ENCODE results near the gene CD79B. TPM values are rescaled to one million over a fixed set of nuclear protein-coding genes. Genes with fewer than 3 reads are reported as not detected.
"Not testable (repeated sequence)": the region's sequence is repeated elsewhere in the genome, so short reads cannot be mapped to it uniquely, and the experiment has no call there.

The CD79B gene
- total and polyA plus RNA-seq, 2 donors: 19.5 to 34.1 TPM

GRCh38 chr17:63896524-63897354 is 35.4 kb downstream of the CD79B start, which contains the start of gene CSH1:
CSH1 (minus strand) TSS chr17:63896574; CDS start chr17:63896511, 63 bp downstream.
- 95% methylated on average over 11 of the region's 14 CpGs for WGBS
- H3K4me3 ChIP-seq (ENCODE audit: low read length in 2 of 2); DNase-seq (ENCODE audit: low read depth in 6 of 9, low spot score in 9 of 9); H3K36me3 ChIP-seq (ENCODE audit: control insufficient read depth in 2 of 2, insufficient read depth in 2 of 2, low read length in 1 of 2); H3K4me1 ChIP-seq (ENCODE audit: control insufficient read depth in 2 of 2, insufficient read depth in 2 of 2, low read length in 2 of 2); H3K27me3 ChIP-seq (ENCODE audit: control insufficient read depth in 2 of 2, insufficient read depth in 1 of 2, low read length in 1 of 2); H3K9me3 ChIP-seq (ENCODE audit: control insufficient read depth in 2 of 2, insufficient read depth in 1 of 2, low read length in 1 of 2); H3K27ac ChIP-seq (ENCODE audit: low read depth in 1 of 2, low read length in 1 of 2): not testable (repeated sequence)

DNA sequence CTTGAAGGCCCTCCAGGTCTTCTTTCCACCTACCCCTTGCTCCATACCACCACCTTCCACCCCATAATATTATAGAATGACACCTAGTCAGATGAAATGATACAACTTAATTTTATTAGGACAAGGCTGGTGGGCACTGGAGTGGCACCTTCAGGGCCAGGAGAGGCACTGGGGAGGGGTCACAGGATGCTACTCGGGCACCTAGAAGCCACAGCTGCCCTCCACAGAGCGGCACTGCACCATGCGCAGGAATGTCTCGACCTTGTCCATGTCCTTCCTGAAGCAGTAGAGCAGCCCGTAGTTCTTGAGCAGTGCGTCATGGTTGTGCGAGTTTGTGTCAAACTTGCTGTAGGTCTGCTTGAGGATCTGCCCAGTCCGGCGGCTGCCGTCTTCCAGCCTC is 37.3 kb downstream of the CD79B start:
- H3K9me3 ChIP-seq (ENCODE audit: control insufficient read depth in 2 of 2, insufficient read depth in 1 of 2, low read length in 1 of 2); H3K36me3 ChIP-seq (ENCODE audit: control insufficient read depth in 2 of 2, insufficient read depth in 2 of 2, low read length in 1 of 2); H3K4me3 ChIP-seq (ENCODE audit: low read length in 2 of 2); H3K27ac ChIP-seq (ENCODE audit: low read depth in 1 of 2, low read length in 1 of 2); DNase-seq (ENCODE audit: low read depth in 6 of 9, low spot score in 9 of 9); H3K27me3 ChIP-seq (ENCODE audit: control insufficient read depth in 2 of 2, insufficient read depth in 1 of 2, low read length in 1 of 2); H3K4me1 ChIP-seq (ENCODE audit: control insufficient read depth in 2 of 2, insufficient read depth in 2 of 2, low read length in 2 of 2): not testable (repeated sequence)
- 98% methylated on average over 10 of the region's 10 CpGs for WGBS

DNA sequence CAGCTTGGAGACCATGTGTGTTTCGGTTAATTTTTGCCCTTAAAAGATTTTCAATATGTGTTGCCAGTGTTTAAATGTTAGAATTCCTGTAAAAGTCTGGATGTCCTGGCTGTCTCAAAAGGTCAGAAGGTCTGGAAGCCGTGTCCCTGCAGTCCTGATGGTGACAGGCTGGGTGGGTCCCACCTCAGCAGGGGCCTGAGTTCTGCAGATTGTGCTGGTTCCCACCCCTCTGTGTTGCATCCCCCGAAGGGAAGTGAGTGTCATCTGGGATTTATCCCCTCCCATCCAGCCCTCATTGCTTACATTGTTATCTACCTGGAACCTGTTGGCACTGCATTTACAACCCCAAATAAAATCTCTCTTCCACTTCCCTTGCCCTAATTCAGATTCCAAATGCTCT is 38.1 kb downstream of the CD79B start:
- H3K27ac ChIP-seq (ENCODE audit: low read depth in 1 of 2, low read length in 1 of 2); H3K27me3 ChIP-seq (ENCODE audit: control insufficient read depth in 2 of 2, insufficient read depth in 1 of 2, low read length in 1 of 2); H3K9me3 ChIP-seq (ENCODE audit: control insufficient read depth in 2 of 2, insufficient read depth in 1 of 2, low read length in 1 of 2); H3K36me3 ChIP-seq (ENCODE audit: control insufficient read depth in 2 of 2, insufficient read depth in 2 of 2, low read length in 1 of 2); H3K4me3 ChIP-seq (ENCODE audit: low read length in 2 of 2); H3K4me1 ChIP-seq (ENCODE audit: control insufficient read depth in 2 of 2, insufficient read depth in 2 of 2, low read length in 2 of 2); DNase-seq (ENCODE audit: low read depth in 6 of 9, low spot score in 9 of 9): not testable (repeated sequence)
- WGBS: 92% methylated on average over 3 of the region's 3 CpGs

- not testable (repeated sequence) for H3K27me3 ChIP-seq (ENCODE audit: control insufficient read depth in 2 of 2, insufficient read depth in 1 of 2, low read length in 1 of 2); H3K9me3 ChIP-seq (ENCODE audit: control insufficient read depth in 2 of 2, insufficient read depth in 1 of 2, low read length in 1 of 2); DNase-seq (ENCODE audit: low read depth in 6 of 9, low spot score in 9 of 9); H3K36me3 ChIP-seq (ENCODE audit: control insufficient read depth in 2 of 2, insufficient read depth in 2 of 2, low read length in 1 of 2); H3K4me3 ChIP-seq (ENCODE audit: low read length in 2 of 2); H3K27ac ChIP-seq (ENCODE audit: low read depth in 1 of 2, low read length in 1 of 2); H3K4me1 ChIP-seq (ENCODE audit: control insufficient read depth in 2 of 2, insufficient read depth in 2 of 2, low read length in 2 of 2)
- WGBS: 91% methylated on average over 11 of the region's 11 CpGs
These were observed 39.7 kb downstream of the CD79B start for GRCh38 chr17:63892316-63893037.

DNA sequence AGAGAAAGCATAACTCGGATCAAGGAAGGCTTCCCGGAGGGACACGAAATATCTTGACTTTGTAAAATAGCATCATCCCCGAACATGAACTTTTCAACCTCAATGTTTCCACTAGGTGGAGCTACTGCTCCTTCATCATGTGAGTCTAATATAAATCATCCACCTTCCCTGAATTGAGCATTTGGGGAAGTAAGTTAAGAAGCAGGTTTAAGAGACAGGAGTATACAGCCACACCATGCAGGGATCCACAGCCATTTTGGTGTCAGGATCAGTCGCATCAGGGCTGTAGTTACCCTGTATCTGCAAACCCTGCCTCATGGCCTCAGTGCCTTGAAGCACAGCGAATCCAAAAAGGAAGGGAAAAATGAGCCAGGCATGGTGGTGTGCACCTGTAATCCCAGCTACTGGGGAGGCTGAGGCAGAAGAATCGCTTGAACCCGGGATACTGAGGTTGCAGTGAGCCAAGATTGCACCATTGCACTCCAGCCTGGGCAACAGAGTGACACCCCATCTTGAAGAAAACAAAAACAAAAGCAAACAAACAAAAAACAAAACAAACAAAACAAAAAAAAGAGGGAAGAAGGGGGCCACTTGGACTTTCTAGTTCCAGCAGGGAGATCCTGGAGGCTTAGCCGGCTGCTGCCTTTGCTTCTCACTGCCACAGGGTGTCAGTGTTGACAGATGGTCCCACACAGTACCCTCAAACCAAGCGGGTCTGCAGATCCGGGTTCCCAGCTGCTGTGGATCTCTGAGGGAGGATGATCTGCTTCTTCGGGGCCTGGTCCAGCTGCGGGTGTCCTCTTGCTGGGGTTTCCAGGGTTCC is 42.9 kb downstream of the CD79B start:
- H3K36me3 ChIP-seq (ENCODE audit: control insufficient read depth in 2 of 2, insufficient read depth in 2 of 2, low read length in 1 of 2); H3K27ac ChIP-seq (ENCODE audit: low read depth in 1 of 2, low read length in 1 of 2); H3K9me3 ChIP-seq (ENCODE audit: control insufficient read depth in 2 of 2, insufficient read depth in 1 of 2, low read length in 1 of 2); H3K4me3 ChIP-seq (ENCODE audit: low read length in 2 of 2); H3K4me1 ChIP-seq (ENCODE audit: control insufficient read depth in 2 of 2, insufficient read depth in 2 of 2, low read length in 2 of 2); H3K27me3 ChIP-seq (ENCODE audit: control insufficient read depth in 2 of 2, insufficient read depth in 1 of 2, low read length in 1 of 2): not testable (repeated sequence)
- WGBS: 46% methylated on average over 13 of the region's 13 CpGs
- DNase-seq (ENCODE audit: low read depth in 6 of 9, low spot score in 9 of 9): peak in 3 of 9 donors; percentile 9 to 20 (median 13)

GRCh38 chr17:63885119-63885518 is 47.0 kb downstream of the CD79B start:
- H3K27ac ChIP-seq (ENCODE audit: low read depth in 1 of 2, low read length in 1 of 2); H3K36me3 ChIP-seq (ENCODE audit: control insufficient read depth in 2 of 2, insufficient read depth in 2 of 2, low read length in 1 of 2); H3K4me1 ChIP-seq (ENCODE audit: control insufficient read depth in 2 of 2, insufficient read depth in 2 of 2, low read length in 2 of 2); DNase-seq (ENCODE audit: low read depth in 6 of 9, low spot score in 9 of 9); H3K9me3 ChIP-seq (ENCODE audit: control insufficient read depth in 2 of 2, insufficient read depth in 1 of 2, low read length in 1 of 2); H3K4me3 ChIP-seq (ENCODE audit: low read length in 2 of 2): not testable (repeated sequence)
- 98% methylated on average over 11 of the region's 11 CpGs for WGBS
- peaks cover 0 to 10% of the 10 kb centered on the region in 2 donors for H3K27me3 ChIP-seq (ENCODE audit: control insufficient read depth in 2 of 2, insufficient read depth in 1 of 2, low read length in 1 of 2)

- not testable (repeated sequence) for DNase-seq (ENCODE audit: low read depth in 6 of 9, low spot score in 9 of 9); H3K36me3 ChIP-seq (ENCODE audit: control insufficient read depth in 2 of 2, insufficient read depth in 2 of 2, low read length in 1 of 2); H3K9me3 ChIP-seq (ENCODE audit: control insufficient read depth in 2 of 2, insufficient read depth in 1 of 2, low read length in 1 of 2); H3K4me1 ChIP-seq (ENCODE audit: control insufficient read depth in 2 of 2, insufficient read depth in 2 of 2, low read length in 2 of 2); H3K27ac ChIP-seq (ENCODE audit: low read depth in 1 of 2, low read length in 1 of 2); H3K4me3 ChIP-seq (ENCODE audit: low read length in 2 of 2)
- 88% methylated on average over 9 of the region's 9 CpGs for WGBS
- H3K27me3 ChIP-seq (ENCODE audit: control insufficient read depth in 2 of 2, insufficient read depth in 1 of 2, low read length in 1 of 2): peaks cover 0 to 10% of the 10 kb centered on the region in 2 donors
These were observed 49.5 kb downstream of the CD79B start for GRCh38 chr17:63882626-63883126.

- DNase-seq (ENCODE audit: low read depth in 6 of 9, low spot score in 9 of 9): peak; percentile 22 to 67 (median 33)
- H3K27ac ChIP-seq (ENCODE audit: low read depth in 1 of 2, low read length in 1 of 2): no peak within 1 kb of the TSS
- WGBS: 45% methylated on average over 15 of the region's 15 CpGs
- no peaks in the 10 kb centered on the region for H3K4me1 ChIP-seq (ENCODE audit: control insufficient read depth in 2 of 2, insufficient read depth in 2 of 2, low read length in 2 of 2)
- no peaks in the 10 kb centered on the region for H3K36me3 ChIP-seq (ENCODE audit: control insufficient read depth in 2 of 2, insufficient read depth in 2 of 2, low read length in 1 of 2)
- no peaks in the 10 kb centered on the region for H3K9me3 ChIP-seq (ENCODE audit: control insufficient read depth in 2 of 2, insufficient read depth in 1 of 2, low read length in 1 of 2)
- H3K4me3 ChIP-seq (ENCODE audit: low read length in 2 of 2): no peak within 1 kb of the TSS
- peaks cover 0 to 13% of the 10 kb centered on the region in 2 donors for H3K27me3 ChIP-seq (ENCODE audit: control insufficient read depth in 2 of 2, insufficient read depth in 1 of 2, low read length in 1 of 2)
These were observed 50.1 kb downstream of the CD79B start, which contains the start of gene GH2 for GRCh38 chr17:63881935-63882601. GH2 (minus strand) TSS chr17:63881944; CDS start chr17:63881801, 143 bp downstream.

All from thymus (tissue), 11 donors.